SIG-M5 (cell line): ENCODE data around the gene SUGCT.
"Not testable (repeated sequence)": the region's sequence is repeated elsewhere in the genome, so short reads cannot be mapped to it uniquely, and the experiment has no call there.

ENCODE experiments used
- DNase-seq: peaks from one replicate; lab custom pipeline; 2025; lab: John Stamatoyannopoulos, UW

The SUGCT gene

GRCh38 chr7:40572810-40573465, 438.1 kb downstream of the SUGCT start:
- no peak for DNase-seq

GRCh38 chr7:40579401-40579800, 444.6 kb downstream of the SUGCT start:
- no peak for DNase-seq

GRCh38 chr7:40580776-40581175, 446.0 kb downstream of the SUGCT start:
- no peak for DNase-seq

- DNase-seq: no peak
Measured at GRCh38 chr7:40582539-40582938, 447.7 kb downstream of the SUGCT start.

- DNase-seq: no peak
Measured at GRCh38 chr7:40583667-40584444, 449.1 kb downstream of the SUGCT start.

GRCh38 chr7:40584667-40585433, 450.0 kb downstream of the SUGCT start:
- no peak for DNase-seq

- DNase-seq: no peak
Measured at GRCh38 chr7:40586197-40586596, 451.4 kb downstream of the SUGCT start.

GRCh38 chr7:40587419-40587818, 452.6 kb downstream of the SUGCT start:
- no peak for DNase-seq

GRCh38 chr7:40595129-40595528, 460.3 kb downstream of the SUGCT start:
- no peak for DNase-seq

GRCh38 chr7:40595832-40596231, 461.0 kb downstream of the SUGCT start:
- DNase-seq: no peak

GRCh38 chr7:40597517-40597916, 462.7 kb downstream of the SUGCT start:
- no peak for DNase-seq

- no peak for DNase-seq
Measured at GRCh38 chr7:40598915-40599314, 464.1 kb downstream of the SUGCT start.

- no peak for DNase-seq
Measured at GRCh38 chr7:40599836-40600235, 465.0 kb downstream of the SUGCT start.

GRCh38 chr7:40602351-40602750, 467.5 kb downstream of the SUGCT start:
- not testable (repeated sequence) for DNase-seq

- no peak for DNase-seq
Measured at GRCh38 chr7:40604601-40605438, 470.0 kb downstream of the SUGCT start.

- DNase-seq: no peak
Measured at GRCh38 chr7:40608321-40609075, 473.7 kb downstream of the SUGCT start.

GRCh38 chr7:40610461-40610860, 475.7 kb downstream of the SUGCT start:
- DNase-seq: no peak

- no peak for DNase-seq
Measured at GRCh38 chr7:40611095-40611871, 476.5 kb downstream of the SUGCT start.

- DNase-seq: no peak
Measured at GRCh38 chr7:40612298-40612697, 477.5 kb downstream of the SUGCT start.

GRCh38 chr7:40619647-40620046, 484.8 kb downstream of the SUGCT start:
- DNase-seq: no peak
